HepG2 (cell line): ENCODE results near the gene CSTB. TPM values are rescaled to one million over a fixed set of nuclear protein-coding genes. Genes with fewer than 3 reads are reported as not detected.
A peak's percentile ranks its signal among the peaks of the same experiment; 100 is the strongest.

Experiments
- FOXC1 ChIP-seq: sonication (generic); formaldehyde crosslinking; IDR thresholded peaks from 2 replicates; pipeline ENCODE4 v1.8.0; 2022; ENCODE audit warnings: mild to moderate bottlenecking, missing genetic modification reagents, borderline replicate concordance
- MNT ChIP-seq: fragments of 450-650 bp; IDR thresholded peaks from 2 replicates; pipeline ENCODE4 v1.6.1; 2016
- NKX3-1 ChIP-seq: sonication (generic); formaldehyde crosslinking; IDR thresholded peaks from 2 replicates; pipeline ENCODE4 v1.5.0; 2020; ENCODE audit warnings: missing genetic modification reagents
- PRMT3 ChIP-seq: sonication (generic); formaldehyde crosslinking; IDR thresholded peaks from 2 replicates; pipeline ENCODE4 v1.8.1; 2022; ENCODE audit warnings: low read depth, mild to moderate bottlenecking, moderate library complexity, missing genetic modification reagents, borderline replicate concordance
- RFXAP ChIP-seq: sonication (generic); formaldehyde crosslinking; IDR thresholded peaks from 2 replicates; pipeline ENCODE4 v1.4.0; 2020; ENCODE audit warnings: missing genetic modification reagents, borderline replicate concordance
- SMYD3 ChIP-seq: sonication (generic); formaldehyde crosslinking; IDR thresholded peaks from 2 replicates; pipeline ENCODE4 v1.8.1; 2023; ENCODE audit warnings: mild to moderate bottlenecking, missing genetic modification reagents
- USF2 ChIP-seq, 2 experiments: sonication (generic) in 1 of 2; formaldehyde crosslinking in 1 of 2; IDR thresholded peaks; 2 replicates each; pipeline versions ENCODE4 v1.5.1 to v1.6.1; 2011 to 2020; ENCODE audit warnings: borderline replicate concordance in 1 of 2, low read depth in 1 of 2, low read length in 1 of 2, mild to moderate bottlenecking in 1 of 2, missing genetic modification reagents in 1 of 2, moderate library complexity in 1 of 2
- ZBED4 ChIP-seq: sonication (generic); formaldehyde crosslinking; IDR thresholded peaks from 2 replicates; pipeline ENCODE4 v1.4.0; 2020; ENCODE audit warnings: missing genetic modification reagents, borderline replicate concordance
- ZC3H4 ChIP-seq: sonication (generic); formaldehyde crosslinking; IDR thresholded peaks from 2 replicates; pipeline ENCODE4 v1.4.0; 2020; ENCODE audit warnings: missing genetic modification reagents, borderline replicate concordance
- ZNF615 ChIP-seq: sonication (generic); formaldehyde crosslinking; IDR thresholded peaks from 2 replicates; pipeline ENCODE4 v1.5.0; 2020; ENCODE audit warnings: mild to moderate bottlenecking, missing genetic modification reagents, borderline replicate concordance
- ZNF782 ChIP-seq: sonication (generic); formaldehyde crosslinking; IDR thresholded peaks from 2 replicates; pipeline ENCODE4 v1.4.0; 2020; ENCODE audit warnings: missing genetic modification reagents, mild to moderate bottlenecking, borderline replicate concordance
- polyA plus RNA-seq, 8 experiments: library from polyadenylated mRNA; depleted of rRNA in 3 of 8; stranded (reverse) in 7 of 8; unstranded in 1 of 8; fragments of >200 nt; fragmentation: Illumina TruSeq in 4 of 8; extraction: Trizol in 4 of 8; gene quantifications; 2 replicates each; pipeline versions ENCODE4 v1.2.1 to v1.2.3, GENCODE V29; 2011 to 2016; ENCODE audit warnings: low read depth in 4 of 8, missing spikeins in 1 of 8, mixed read lengths in 1 of 8; ENCODE audit not compliant: insufficient read depth in 1 of 8
- total RNA-seq, 5 experiments: library from RNA; depleted of rRNA; stranded (reverse); fragments of >200 nt; fragmentation: Illumina TruSeq; extraction: Trizol; gene quantifications; 2 replicates each; pipeline ENCODE4 v1.2.3, GENCODE V29; 2016; ENCODE audit warnings: low read depth in 1 of 5
- TF ChIP-seq, protein P1 (sequence below): sonication (generic); formaldehyde crosslinking; IDR thresholded peaks from 2 replicates; pipeline ENCODE4 v1.9.0; 2021; ENCODE audit warnings: mild to moderate bottlenecking, missing genetic modification reagents

Gene CSTB
- total and polyA plus RNA-seq, 2 of the 13 experiments (the other 11 are each of a cell fraction or from before 2014, with no cell fraction given) = 11.7 to 94.1 TPM

DNA sequence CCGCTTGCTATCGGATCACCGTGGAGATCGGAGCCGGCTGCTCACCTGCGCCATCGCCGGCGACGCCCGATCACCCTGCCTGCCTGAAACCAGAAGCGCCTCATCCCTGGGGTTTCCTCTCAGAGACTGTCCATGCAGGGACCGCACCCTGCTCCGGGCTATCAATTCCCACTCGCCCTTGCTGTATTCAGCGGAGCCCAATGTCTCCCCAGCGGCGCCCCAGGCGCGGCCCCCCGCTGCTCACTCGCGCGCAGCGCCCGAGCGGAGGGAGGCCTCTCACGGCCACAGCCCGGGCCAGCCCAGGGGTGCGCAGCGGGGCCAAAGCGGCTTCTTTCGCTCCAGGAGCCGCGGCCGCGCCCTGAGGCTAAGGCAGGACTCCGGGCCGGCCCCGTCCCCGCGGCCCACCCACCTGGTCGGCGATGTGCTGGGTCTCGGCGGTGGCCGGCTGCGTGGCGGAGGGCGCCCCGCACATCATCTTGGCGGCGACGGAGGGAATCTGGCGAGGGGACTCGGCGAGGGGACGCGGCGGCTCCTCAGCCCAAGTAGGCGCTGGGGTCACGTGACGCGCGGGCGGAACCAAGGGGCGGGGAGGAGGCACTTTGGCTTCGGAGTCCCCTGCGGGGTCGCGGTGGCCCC is at the start of gene CSTB (continued):
- TF ChIP-seq, protein P1, sequence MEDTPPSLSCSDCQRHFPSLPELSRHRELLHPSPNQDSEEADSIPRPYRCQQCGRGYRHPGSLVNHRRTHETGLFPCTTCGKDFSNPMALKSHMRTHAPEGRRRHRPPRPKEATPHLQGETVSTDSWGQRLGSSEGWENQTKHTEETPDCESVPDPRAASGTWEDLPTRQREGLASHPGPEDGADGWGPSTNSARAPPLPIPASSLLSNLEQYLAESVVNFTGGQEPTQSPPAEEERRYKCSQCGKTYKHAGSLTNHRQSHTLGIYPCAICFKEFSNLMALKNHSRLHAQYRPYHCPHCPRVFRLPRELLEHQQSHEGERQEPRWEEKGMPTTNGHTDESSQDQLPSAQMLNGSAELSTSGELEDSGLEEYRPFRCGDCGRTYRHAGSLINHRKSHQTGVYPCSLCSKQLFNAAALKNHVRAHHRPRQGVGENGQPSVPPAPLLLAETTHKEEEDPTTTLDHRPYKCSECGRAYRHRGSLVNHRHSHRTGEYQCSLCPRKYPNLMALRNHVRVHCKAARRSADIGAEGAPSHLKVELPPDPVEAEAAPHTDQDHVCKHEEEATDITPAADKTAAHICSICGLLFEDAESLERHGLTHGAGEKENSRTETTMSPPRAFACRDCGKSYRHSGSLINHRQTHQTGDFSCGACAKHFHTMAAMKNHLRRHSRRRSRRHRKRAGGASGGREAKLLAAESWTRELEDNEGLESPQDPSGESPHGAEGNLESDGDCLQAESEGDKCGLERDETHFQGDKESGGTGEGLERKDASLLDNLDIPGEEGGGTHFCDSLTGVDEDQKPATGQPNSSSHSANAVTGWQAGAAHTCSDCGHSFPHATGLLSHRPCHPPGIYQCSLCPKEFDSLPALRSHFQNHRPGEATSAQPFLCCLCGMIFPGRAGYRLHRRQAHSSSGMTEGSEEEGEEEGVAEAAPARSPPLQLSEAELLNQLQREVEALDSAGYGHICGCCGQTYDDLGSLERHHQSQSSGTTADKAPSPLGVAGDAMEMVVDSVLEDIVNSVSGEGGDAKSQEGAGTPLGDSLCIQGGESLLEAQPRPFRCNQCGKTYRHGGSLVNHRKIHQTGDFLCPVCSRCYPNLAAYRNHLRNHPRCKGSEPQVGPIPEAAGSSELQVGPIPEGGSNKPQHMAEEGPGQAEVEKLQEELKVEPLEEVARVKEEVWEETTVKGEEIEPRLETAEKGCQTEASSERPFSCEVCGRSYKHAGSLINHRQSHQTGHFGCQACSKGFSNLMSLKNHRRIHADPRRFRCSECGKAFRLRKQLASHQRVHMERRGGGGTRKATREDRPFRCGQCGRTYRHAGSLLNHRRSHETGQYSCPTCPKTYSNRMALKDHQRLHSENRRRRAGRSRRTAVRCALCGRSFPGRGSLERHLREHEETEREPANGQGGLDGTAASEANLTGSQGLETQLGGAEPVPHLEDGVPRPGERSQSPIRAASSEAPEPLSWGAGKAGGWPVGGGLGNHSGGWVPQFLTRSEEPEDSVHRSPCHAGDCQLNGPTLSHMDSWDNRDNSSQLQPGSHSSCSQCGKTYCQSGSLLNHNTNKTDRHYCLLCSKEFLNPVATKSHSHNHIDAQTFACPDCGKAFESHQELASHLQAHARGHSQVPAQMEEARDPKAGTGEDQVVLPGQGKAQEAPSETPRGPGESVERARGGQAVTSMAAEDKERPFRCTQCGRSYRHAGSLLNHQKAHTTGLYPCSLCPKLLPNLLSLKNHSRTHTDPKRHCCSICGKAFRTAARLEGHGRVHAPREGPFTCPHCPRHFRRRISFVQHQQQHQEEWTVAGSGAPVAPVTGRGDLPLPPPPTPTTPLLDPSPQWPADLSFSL (CRISPR knock-in tag) = no peak
- peak; percentile 81 for TF ChIP-seq USF2 (IDR thresholded peaks at IDR 0.05; ENCODE audit: low read depth, low read length)
- peak; percentile 75; the same call in 1 of the 2 replicates for TF ChIP-seq USF2 (CRISPR knock-in tag; IDR thresholded peaks at IDR 0.05; ENCODE audit: borderline replicate concordance)
- TF ChIP-seq ZNF615 (CRISPR knock-in tag) = no peak
- no peak for TF ChIP-seq SMYD3 (CRISPR knock-in tag)
- no peak for TF ChIP-seq RFXAP
- TF ChIP-seq MNT = no peak
- no peak for TF ChIP-seq ZNF782
- peak; percentile 64; the same call in 1 of the 2 replicates for TF ChIP-seq ZC3H4 (CRISPR knock-in tag)
- no peak for TF ChIP-seq FOXC1 (CRISPR knock-in tag)
- no peak; the same call in 1 of the 2 replicates for TF ChIP-seq NKX3-1
- TF ChIP-seq PRMT3 (CRISPR knock-in tag) = no peak
- peak; percentile 78 for TF ChIP-seq ZBED4 (CRISPR knock-in tag)
